Cortex of kidney (tissue), 1 donor: ENCODE data around the gene FCSK.
"Not testable (repeated sequence)": the region's sequence is repeated elsewhere in the genome, so short reads cannot be mapped to it uniquely, and the experiment has no call there.

Experiments
- DNase-seq: peaks from one replicate; lab custom pipeline; 2025; lab: John Stamatoyannopoulos, UW

FCSK gene

GRCh38 chr16:70432356-70432722 lies 22.1 kb upstream of the FCSK start:
- no peak for DNase-seq

- DNase-seq = no peak
These were observed 21.5 kb upstream of the FCSK start for GRCh38 chr16:70432723-70433457.

GRCh38 chr16:70433458-70434103 lies 20.8 kb upstream of the FCSK start:
- DNase-seq = no peak

- DNase-seq = no peak
These were observed 19.7 kb upstream of the FCSK start for GRCh38 chr16:70434484-70435260.

GRCh38 chr16:70437017-70437581 lies 17.3 kb upstream of the FCSK start:
- DNase-seq = no peak

- no peak for DNase-seq
These were observed 16.5 kb upstream of the FCSK start for GRCh38 chr16:70437582-70438557.

- no peak for DNase-seq
These were observed 15.8 kb upstream of the FCSK start for GRCh38 chr16:70438585-70438968.

GRCh38 chr16:70438969-70439862 lies 15.2 kb upstream of the FCSK start, which contains the start of gene ST3GAL2:
Gene ST3GAL2 (minus strand): TSS chr16:70439100. CDS start chr16:70398530, 40,570 bp downstream.
- no peak for DNase-seq

- DNase-seq = no peak
These were observed 14.2 kb upstream of the FCSK start for GRCh38 chr16:70440009-70440692.

- no peak for DNase-seq
These were observed 12.9 kb upstream of the FCSK start for GRCh38 chr16:70441406-70441990.

- DNase-seq = no peak
These were observed 12.1 kb upstream of the FCSK start for GRCh38 chr16:70442344-70442743.

GRCh38 chr16:70444249-70445063 lies 9.9 kb upstream of the FCSK start:
- no peak for DNase-seq

- DNase-seq = no peak
These were observed 6.3 kb upstream of the FCSK start for GRCh38 chr16:70448075-70448474.

- DNase-seq = not testable (repeated sequence)
These were observed 4.0 kb upstream of the FCSK start for GRCh38 chr16:70450142-70451003.

GRCh38 chr16:70451004-70451340 lies 3.4 kb upstream of the FCSK start:
- not testable (repeated sequence) for DNase-seq

- DNase-seq = no peak
These were observed 1.1 kb upstream of the FCSK start for GRCh38 chr16:70453117-70453891.

- DNase-seq = no peak
These were observed 538 bp upstream of the FCSK start for GRCh38 chr16:70453892-70454221.
